HG02852 (cell line): ENCODE measurements around the gene APOBEC3H.

ENCODE experiments used
- ATAC-seq: cut with Tn5 transposase; IDR thresholded peaks from one replicate; pipeline ENCODE4 v1.9.1; 2021; ENCODE audit warnings: mild to moderate bottlenecking, moderate library complexity; ENCODE audit not compliant: unreplicated experiment

Gene APOBEC3H

DNA sequence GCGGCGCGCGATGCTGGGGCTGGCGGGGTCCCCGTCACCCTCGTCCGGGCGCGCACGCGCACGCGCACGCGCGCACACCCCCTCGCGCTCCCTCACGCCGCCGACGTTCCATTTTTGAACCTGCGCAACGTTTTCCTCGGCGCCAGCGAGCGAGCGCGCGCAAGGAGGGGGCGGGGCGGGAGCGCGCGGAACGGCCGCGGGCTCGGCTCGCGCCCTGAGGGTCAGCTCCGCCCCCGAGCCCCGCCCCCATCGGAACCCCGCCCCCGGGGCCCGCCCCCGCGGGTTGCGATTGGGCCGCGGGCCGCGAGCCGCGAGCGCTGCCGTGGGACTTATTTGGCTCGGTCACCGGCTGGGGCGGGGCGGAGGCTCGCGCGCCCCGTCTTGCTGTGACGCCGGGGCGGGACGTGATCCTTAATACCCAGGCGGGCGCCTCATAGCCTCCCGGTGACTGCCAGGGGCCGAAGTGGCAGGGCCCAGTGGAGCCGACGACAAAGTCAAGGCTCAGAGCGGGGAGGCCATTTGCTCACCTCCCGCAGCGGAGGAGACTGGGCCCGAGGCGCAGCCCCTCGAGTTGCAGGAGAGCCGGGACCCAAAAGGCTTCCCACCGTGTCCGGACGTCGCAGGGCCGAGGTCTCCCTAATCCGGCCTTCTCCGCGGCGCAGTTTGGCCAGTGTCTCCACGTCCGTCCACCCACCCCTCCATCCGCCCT, 55.6 kb downstream of the APOBEC3H start, which contains the start of gene CBX7:
Gene CBX7, minus strand, starts transcription at position 170 of the 709 bp plus-strand sequence. CDS start 236 bp downstream, outside the sequence.
- ATAC-seq, result peak; percentile 67

DNA sequence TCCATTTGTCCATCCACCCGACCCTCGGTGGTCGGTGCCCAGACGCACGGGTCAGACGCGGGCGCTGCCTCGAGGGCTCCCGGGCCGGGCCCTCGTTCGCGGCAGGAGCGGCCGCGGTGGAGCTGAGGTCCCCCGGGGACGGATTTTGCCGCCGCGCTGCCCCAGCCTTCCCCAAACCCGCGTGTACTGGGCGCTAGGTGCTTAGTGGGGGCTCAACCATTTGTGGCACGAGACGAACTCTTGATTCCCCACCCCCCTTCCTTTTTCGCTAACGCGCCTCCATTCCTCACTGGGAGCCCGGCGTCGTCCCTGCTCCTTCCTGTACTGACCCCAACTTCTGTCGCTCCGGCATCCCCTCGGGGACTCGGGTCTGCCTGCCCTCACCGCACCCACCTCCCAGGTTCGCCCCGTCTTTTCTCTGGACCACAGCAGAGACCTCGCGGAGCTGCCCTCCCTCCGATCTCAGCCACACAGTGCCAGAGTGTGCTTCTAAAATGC, 56.2 kb downstream of the APOBEC3H start:
- ATAC-seq, result peak; percentile 6
